CD4-positive, alpha-beta T cell treated with Interleukin-17A for 4 hours (primary cell): ENCODE data around the gene TSHZ3.

Experiments used
- DNase-seq: peaks from one replicate; pipeline ENCODE4 v3.0.0-alpha.2; 2020; ENCODE audit warnings: mixed read lengths

TSHZ3 gene

GRCh38 chr19:31349160-31349881, at the start of gene TSHZ3:
Gene TSHZ3, minus strand, starts transcription at chr19:31349436. Its CDS starts 217 bp downstream, at chr19:31349219.
- peak; percentile 66 for DNase-seq

GRCh38 chr19:31397308-31397707, 48.1 kb upstream of the TSHZ3 start:
- no peak for DNase-seq

GRCh38 chr19:31392464-31392863, 43.2 kb upstream of the TSHZ3 start:
- no peak for DNase-seq

DNA sequence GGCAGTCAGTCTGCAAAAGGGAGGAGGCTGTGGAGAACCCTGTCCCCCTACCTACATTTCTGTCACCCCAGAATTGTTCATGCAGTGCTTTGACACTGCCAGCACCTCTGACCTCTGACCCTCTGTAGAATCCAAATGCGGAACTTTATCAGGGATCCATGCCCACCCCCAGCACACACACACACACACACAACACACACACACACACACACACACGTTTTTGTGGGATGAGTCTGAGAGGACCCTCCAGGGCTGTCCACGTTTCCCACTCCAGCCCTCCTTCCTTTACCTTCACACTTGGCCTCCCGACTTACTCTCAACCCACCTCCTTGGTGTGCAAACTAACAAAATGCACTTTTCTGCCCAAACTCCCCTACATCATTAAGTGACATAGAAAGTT, 42.3 kb upstream of the TSHZ3 start:
- no peak for DNase-seq

- DNase-seq: no peak
These were observed 41.5 kb upstream of the TSHZ3 start for GRCh38 chr19:31390711-31391110.

DNA sequence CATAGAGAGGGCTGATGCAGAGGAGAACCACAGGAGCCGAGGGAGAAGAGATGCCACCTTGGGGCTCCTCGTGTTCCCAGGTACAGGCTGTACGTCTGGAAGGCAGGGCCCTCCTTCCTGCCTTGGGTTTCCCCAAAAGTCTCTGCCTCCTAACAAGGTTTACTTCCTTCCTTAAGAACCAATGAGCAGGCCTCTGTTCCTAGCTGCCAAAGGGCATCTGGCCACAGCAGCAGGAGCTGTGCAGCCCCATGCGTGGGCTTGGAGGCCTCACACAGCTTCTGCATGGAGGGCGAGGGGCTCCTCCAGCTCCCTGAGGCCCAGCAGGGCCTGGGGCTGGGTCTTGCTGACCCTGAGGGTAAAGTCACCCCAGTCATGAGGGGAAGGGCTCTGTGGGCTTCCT, 40.6 kb upstream of the TSHZ3 start:
- DNase-seq: no peak

DNA sequence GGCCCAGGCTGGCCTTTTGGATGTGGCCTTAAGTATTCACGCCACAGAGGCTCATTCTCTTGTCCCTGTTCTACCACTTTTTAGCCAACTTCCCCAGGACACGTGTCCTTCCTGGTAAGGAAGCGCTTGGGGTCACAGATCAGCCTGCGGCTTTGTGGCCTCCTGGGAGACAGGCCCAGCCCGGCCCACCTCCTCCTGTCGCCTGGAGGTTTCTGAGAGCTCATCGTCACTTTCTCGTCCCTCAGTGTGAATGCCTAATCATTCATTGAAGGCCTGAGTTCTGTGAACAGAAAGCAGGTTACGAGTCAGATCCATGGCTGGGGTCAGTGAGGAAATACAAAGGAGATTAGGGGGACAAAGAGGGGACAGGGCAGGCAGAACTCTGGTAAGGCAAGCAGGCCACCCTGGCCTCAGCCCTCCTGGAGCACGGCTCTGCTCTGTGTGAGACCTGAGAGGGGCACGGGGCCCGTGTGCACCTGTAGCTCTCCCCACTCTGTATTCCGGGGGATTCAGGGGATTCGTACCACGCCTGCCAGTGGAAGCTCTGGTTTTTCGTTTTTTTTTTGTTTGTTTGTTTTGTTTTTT, 38.6 kb upstream of the TSHZ3 start:
- no peak for DNase-seq

GRCh38 chr19:31386806-31387205, 37.6 kb upstream of the TSHZ3 start:
- DNase-seq: no peak

- DNase-seq: no peak
These were observed 36.5 kb upstream of the TSHZ3 start for GRCh38 chr19:31385744-31386143.

DNA sequence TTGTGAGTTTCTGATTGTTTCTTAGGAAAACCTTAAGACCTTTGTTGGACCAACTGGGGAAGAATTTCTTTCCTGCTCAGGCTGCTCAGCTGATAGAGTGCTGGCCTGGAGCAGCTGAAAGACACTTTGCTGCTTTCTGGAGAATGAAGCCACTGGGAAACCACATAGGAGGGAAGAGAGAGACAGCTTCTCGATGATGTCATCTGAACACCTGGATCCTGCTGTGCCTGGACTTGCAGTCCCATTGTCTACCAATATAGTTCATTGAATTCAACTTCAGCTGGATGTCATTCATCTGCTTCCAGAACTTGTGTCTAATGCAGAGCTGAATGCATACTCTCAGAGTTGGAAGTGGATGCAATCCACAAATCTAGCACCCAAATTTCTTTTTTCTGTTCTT, 34.3 kb upstream of the TSHZ3 start:
- DNase-seq: no peak

- DNase-seq: no peak
These were observed 31.6 kb upstream of the TSHZ3 start for GRCh38 chr19:31380854-31381253.

- no peak for DNase-seq
These were observed 29.2 kb upstream of the TSHZ3 start for GRCh38 chr19:31378404-31378803.

DNA sequence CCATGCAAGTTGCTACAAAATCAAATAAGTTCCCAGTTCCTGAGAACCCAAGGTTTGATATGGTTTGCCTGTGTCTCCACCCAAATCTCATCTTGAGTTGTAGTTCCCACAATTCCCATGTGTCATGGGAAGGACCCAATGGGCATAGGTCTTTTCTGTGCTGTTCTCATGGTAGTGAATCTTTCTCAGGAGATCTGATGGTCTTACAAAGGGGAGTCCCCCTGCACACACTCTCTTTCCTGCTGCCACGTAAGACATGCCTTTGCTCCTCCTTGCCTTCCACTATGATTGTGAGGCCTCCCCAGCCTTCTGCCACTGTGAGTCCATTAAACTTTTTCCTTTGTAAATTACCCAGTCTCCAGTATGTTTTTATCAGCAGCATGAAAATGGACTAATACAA, 28.5 kb upstream of the TSHZ3 start:
- DNase-seq: no peak

DNA sequence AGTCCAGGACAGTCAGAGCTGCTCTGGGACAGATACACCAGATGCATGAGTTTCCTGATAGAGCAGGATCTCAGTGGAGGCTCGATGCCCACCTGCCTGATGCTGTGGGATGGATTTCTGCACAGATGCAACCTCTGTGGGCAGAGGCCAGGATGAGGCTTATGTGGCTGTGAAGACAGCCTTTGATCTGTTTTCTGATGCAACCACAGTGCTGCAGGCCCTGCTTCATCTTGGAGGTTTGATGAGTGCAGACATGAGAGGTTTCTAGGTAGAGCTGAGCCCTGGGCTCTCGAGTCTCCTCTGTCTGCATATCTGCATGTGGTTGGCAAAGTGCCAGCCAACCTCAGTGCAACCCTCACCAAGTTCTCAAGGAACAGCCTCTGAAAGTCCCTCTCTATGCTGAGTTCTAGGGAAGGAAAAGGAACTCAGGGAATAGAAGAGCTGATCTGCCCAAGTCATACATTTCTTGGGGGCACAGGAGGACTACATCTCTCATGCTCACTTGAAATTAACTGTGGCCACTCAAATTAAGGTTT, 23.1 kb upstream of the TSHZ3 start:
- peak; percentile 6 for DNase-seq

- no peak for DNase-seq
These were observed 21.0 kb upstream of the TSHZ3 start for GRCh38 chr19:31370216-31370615.

- no peak for DNase-seq
These were observed 15.7 kb upstream of the TSHZ3 start for GRCh38 chr19:31364963-31365362.

- no peak for DNase-seq
These were observed 12.5 kb upstream of the TSHZ3 start for GRCh38 chr19:31361728-31362127.

GRCh38 chr19:31357315-31357673, 8.1 kb upstream of the TSHZ3 start:
- no peak for DNase-seq

DNA sequence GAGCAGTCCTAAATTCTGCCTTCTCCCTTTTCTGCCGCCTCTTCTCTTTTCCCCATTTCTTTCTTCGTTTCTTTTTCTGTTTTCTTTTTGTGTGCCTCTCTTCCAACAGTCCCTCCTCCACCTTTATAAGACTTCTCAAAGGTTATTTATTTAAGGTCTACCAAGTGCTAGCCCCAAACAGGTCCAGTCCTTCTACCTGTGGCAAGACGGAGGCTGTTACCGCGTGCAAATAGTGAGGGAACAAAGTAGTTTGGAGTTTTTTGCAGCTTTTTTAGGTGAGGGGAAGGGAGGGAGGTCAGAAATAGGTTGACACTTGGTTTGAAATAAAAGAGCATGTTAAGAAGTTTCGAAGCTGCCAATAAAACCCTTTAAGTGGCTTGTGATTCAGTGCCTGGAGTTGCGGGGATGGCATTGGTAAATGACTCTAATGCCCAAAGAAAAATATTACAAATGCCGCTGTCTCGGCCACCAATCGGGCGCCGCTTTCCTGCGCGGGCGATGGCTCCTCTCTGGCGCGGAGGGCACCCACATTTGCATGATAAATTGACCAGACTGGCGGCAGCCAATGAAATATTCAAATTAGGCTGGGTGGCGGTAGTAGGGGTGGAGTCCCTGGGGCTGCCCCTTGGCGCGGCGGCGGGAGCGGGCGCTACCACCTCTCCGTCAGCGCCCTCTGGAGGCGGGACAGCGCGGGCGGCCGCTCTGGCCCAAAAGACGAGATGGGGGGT, 7.5 kb upstream of the TSHZ3 start:
- DNase-seq: peak; percentile 72

DNA sequence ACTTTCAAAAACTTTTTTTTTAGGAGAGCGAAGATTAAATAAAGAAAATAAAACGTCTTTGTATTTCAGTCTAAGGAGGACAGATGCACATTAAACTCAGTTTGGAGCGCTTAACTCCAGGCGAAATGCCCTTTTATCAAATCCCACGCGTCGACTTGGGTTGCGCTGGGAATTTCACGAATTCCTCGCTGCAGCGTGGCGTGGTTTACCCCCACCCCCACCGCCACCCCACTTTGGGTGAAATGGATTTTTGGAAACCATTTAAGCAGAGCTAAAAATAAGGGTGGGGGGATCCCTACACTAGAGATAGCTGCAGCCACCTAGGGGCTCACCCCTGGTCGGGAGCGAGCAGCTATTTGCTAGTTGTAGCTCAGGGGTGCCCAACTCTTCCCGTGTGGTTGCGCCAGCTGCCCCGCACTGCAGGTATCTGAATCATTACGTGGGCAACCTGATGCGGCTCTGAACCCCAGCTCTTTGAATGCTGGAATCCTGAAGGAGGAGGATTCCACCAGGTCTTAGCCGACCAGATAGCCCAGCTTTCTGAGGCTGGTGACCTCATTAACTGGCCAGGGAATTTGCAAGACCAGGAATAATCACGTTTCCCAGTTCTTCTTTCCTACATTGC, 6.5 kb upstream of the TSHZ3 start:
- no peak for DNase-seq

GRCh38 chr19:31354799-31355664, 5.8 kb upstream of the TSHZ3 start:
- no peak for DNase-seq

GRCh38 chr19:31354316-31354715, 5.1 kb upstream of the TSHZ3 start:
- no peak for DNase-seq

DNA sequence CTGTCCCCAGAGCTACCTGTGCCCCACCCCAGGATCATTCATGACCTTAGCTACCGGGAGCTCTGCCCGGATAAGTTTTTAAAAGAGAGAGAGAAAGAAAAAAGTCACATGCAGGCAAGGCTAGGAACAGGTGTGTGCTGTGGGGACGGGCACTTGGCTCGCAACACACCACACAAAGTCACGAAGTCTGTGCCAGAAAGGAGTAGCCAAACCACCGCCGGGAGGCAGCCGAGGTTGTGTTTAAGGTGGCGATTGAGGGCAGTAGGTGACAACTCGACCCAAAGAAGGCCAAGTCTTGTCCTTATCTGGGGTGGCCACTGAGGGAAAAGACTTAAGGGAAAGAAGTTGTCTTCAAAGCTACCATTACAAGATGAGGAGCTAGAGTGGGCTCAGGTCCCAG, 4.6 kb upstream of the TSHZ3 start:
- DNase-seq: no peak
